Measurements from ENCODE around the gene PCMTD2. TPM values are rescaled to one million over a fixed set of nuclear protein-coding genes. Genes with fewer than 3 reads are reported as not detected.
A peak's percentile ranks its signal among the peaks of the same experiment; 100 is the strongest.

PCMTD2 gene
- total and polyA plus RNA-seq, 2 experiments from 2014 or later = 33.8 to 76.1 TPM

- no peaks in the 10 kb centered on the region for H3K27me3 ChIP-seq (ENCODE audit: insufficient read depth)
- H3K9me2 ChIP-seq (ENCODE audit: insufficient read depth) = no peaks in the 10 kb centered on the region
- H3K4me3 ChIP-seq = no peak overlapping the region
- TF ChIP-seq CTCF (conservative IDR thresholded peaks at IDR 0.05; ENCODE audit: low read depth in 2 of 2) (peak in 1 of 2 experiments; percentile 30; a peak in 1 of 4 replicates), JUNB (IDR thresholded peaks at IDR 0.05; ENCODE audit: unreplicated experiment) (no peak)
- no peak overlapping the region for H3K4me2 ChIP-seq
- no peaks in the 10 kb centered on the region for H3K79me2 ChIP-seq (replicated peaks; ENCODE audit: insufficient read depth)
- no peaks in the 10 kb centered on the region for H3K36me3 Mint-ChIP-seq (ENCODE audit: low read depth)
- H3K9me3 Mint-ChIP-seq = no peaks in the 10 kb centered on the region
- peaks cover 7% of the 10 kb centered on the region for H3K4me1 ChIP-seq (ENCODE audit: insufficient read depth)
- no peak overlapping the region for H3K27ac ChIP-seq (ENCODE audit: low read depth)
- H2AFZ ChIP-seq = no peak overlapping the region
- DNase-seq (ENCODE audit: low spot score) = peak; percentile 13
- H3K4me3 Mint-ChIP-seq = no peak overlapping the region
- H3K36me3 ChIP-seq (ENCODE audit: insufficient read depth) = no peaks in the 10 kb centered on the region
- no peak for ATAC-seq
- H4K20me1 ChIP-seq (replicated peaks; ENCODE audit: insufficient read depth) = no peaks in the 10 kb centered on the region
- no peaks in the 10 kb centered on the region for H3F3A ChIP-seq (replicated peaks; ENCODE audit: low read depth)
- peaks cover 25% of the 10 kb centered on the region for H3K4me1 Mint-ChIP-seq
- no peak overlapping the region for H3K27ac Mint-ChIP-seq
- peaks cover 3% of the 10 kb centered on the region for H3K27me3 Mint-ChIP-seq (ENCODE audit: insufficient read depth, low read depth, poor library complexity)
These were observed 35.8 kb upstream of the PCMTD2 start for GRCh38 chr20:64219730-64220129.

- H3K9me3 Mint-ChIP-seq = no peaks in the 10 kb centered on the region
- no peak overlapping the region for H3K4me3 Mint-ChIP-seq
- H3K9me2 ChIP-seq (ENCODE audit: insufficient read depth) = no peaks in the 10 kb centered on the region
- no peaks in the 10 kb centered on the region for H3K36me3 Mint-ChIP-seq (ENCODE audit: low read depth)
- H3K4me3 ChIP-seq = no peak overlapping the region
- peaks cover 7% of the 10 kb centered on the region for H3K4me1 ChIP-seq (ENCODE audit: insufficient read depth)
- no peaks in the 10 kb centered on the region for H4K20me1 ChIP-seq (replicated peaks; ENCODE audit: insufficient read depth)
- H3K27me3 Mint-ChIP-seq (ENCODE audit: insufficient read depth, low read depth, poor library complexity) = peaks cover 5% of the 10 kb centered on the region
- no peak overlapping the region for H3K27ac ChIP-seq (ENCODE audit: low read depth)
- peaks cover 21% of the 10 kb centered on the region for H3K4me1 Mint-ChIP-seq
- H3F3A ChIP-seq (replicated peaks; ENCODE audit: low read depth) = no peaks in the 10 kb centered on the region
- no peak overlapping the region for H3K27ac Mint-ChIP-seq
- ATAC-seq (no peak), DNase-seq (ENCODE audit: low spot score) (no peak)
- TF ChIP-seq JUNB (IDR thresholded peaks at IDR 0.05; ENCODE audit: unreplicated experiment) (no peak), ZNF114 (CRISPR knock-in tag; IDR thresholded peaks at IDR 0.05) (no peak), STAT1 (IDR thresholded peaks at IDR 0.05; ENCODE audit: unreplicated experiment) (no peak), ZNF331 (CRISPR knock-in tag; IDR thresholded peaks at IDR 0.05; ENCODE audit: low read depth) (no peak), REST (IDR thresholded peaks at IDR 0.05; ENCODE audit: unreplicated experiment) (no peak), CTCF (conservative IDR thresholded peaks at IDR 0.05; ENCODE audit: low read depth in 2 of 2) (no peak), CREB1 (CRISPR knock-in tag; IDR thresholded peaks at IDR 0.05; ENCODE audit: low read depth) (no peak), ZNF462 (CRISPR knock-in tag; IDR thresholded peaks at IDR 0.05) (no peak)
- H2AFZ ChIP-seq = no peak overlapping the region
- no peak overlapping the region for H3K4me2 ChIP-seq
- H3K27me3 ChIP-seq (ENCODE audit: insufficient read depth) = no peaks in the 10 kb centered on the region
- H3K79me2 ChIP-seq (replicated peaks; ENCODE audit: insufficient read depth) = no peaks in the 10 kb centered on the region
- no peaks in the 10 kb centered on the region for H3K36me3 ChIP-seq (ENCODE audit: insufficient read depth)
These were observed 35.1 kb upstream of the PCMTD2 start for GRCh38 chr20:64220420-64220819.
